ENCODE measurements around the gene RAB15.

- TF ChIP-seq CTCF (IDR thresholded peaks at IDR 0.05; ENCODE audit: poor library complexity): no peak
- no peak for TF ChIP-seq EZH2phosphoT487 (IDR thresholded peaks at IDR 0.05; ENCODE audit: low read depth, severe bottlenecking, unreplicated experiment)
Measured at GRCh38 chr14:64938972-64939816, 32.9 kb downstream of the RAB15 start.

Measured in hepatocyte (in vitro differentiated cells).